ENCODE measurements around the gene IPPK. TPM values are rescaled to one million over a fixed set of nuclear protein-coding genes. Genes with fewer than 3 reads are reported as not detected.

The IPPK gene
- total and polyA plus RNA-seq, 2 of the 4 experiments (the other 2 are of a cell fraction) = 25.1 to 26.8 TPM

- H4K20me1 ChIP-seq (ENCODE audit: insufficient read depth, low read length) = no peaks in the 10 kb centered on the region
- H3K9me3 ChIP-seq (ENCODE audit: control insufficient read depth, insufficient read depth, low read length) = 0 out of 2 replicates have a peak, but pooled peaks cover 2% of the 10 kb centered on the region
- H3K79me1 ChIP-seq (ENCODE audit: low read depth in 1 of 2, low read length in 2 of 2) = no peaks in the 10 kb centered on the region
- no peaks in the 10 kb centered on the region for H3K9me1 ChIP-seq (ENCODE audit: insufficient read depth, low read length)
- no peak overlapping the region for H3K4ac ChIP-seq (ENCODE audit: low read depth, low read length)
- dilution Hi-C loops (cut with HindIII; ENCODE audit: low sequenced_read_pairs, unreplicated experiment) (no loop called here), in situ Hi-C loops (cut with MboI; ENCODE audit: low sequenced_read_pairs) (no loop called here), intact Hi-C loops (cut with micrococcal nuclease) (no loop called here)
- WGBS, 2 experiments (ENCODE audit: extremely low coverage in 2 of 2, insufficient read length in 1 of 2) = no CpG with 5 or more reads among the region's 3 CpGs
- no peak overlapping the region for H3K23ac ChIP-seq (ENCODE audit: low read depth, low read length)
- DNase-seq (no peak), ATAC-seq (ENCODE audit: low read depth) (no peak)
- no peak overlapping the region for H2BK120ac ChIP-seq (ENCODE audit: low read depth, low read length)
- CTCF ChIA-PET = interaction anchor here (0.6 kb wide), 1 partner anchor 8 kb away, joined by 4 read pairs; no protein-coding TSS in a partner anchor
- no peak overlapping the region for H3K18ac ChIP-seq (ENCODE audit: low read depth, low read length)
- no peak overlapping the region for H2AK9ac ChIP-seq (replicated peaks; ENCODE audit: low read depth, low read length, poor library complexity)
- no peak overlapping the region for H2BK15ac ChIP-seq (ENCODE audit: low read depth, low read length)
- H3K36me3 ChIP-seq (ENCODE audit: control insufficient read depth, insufficient read depth, low read length) = no peaks in the 10 kb centered on the region
- H4K5ac ChIP-seq (ENCODE audit: low read depth, low read length) = no peak overlapping the region
- H3K4me2 ChIP-seq (ENCODE audit: low read depth, low read length) = no peak overlapping the region
- H3K56ac ChIP-seq (ENCODE audit: extremely low read depth, insufficient read depth, low read length) = no peak overlapping the region
- no peak overlapping the region for H4K8ac ChIP-seq (ENCODE audit: low read depth in 2 of 2, low read length in 2 of 2)
- no peaks in the 10 kb centered on the region for H3K27me3 ChIP-seq (ENCODE audit: control insufficient read depth, insufficient read depth, low read length)
- H2BK5ac ChIP-seq (ENCODE audit: low read depth, low read length, poor library complexity, severe bottlenecking) = no peak overlapping the region
- H2BK20ac ChIP-seq (ENCODE audit: low read depth, low read length) = no peak overlapping the region
- TF ChIP-seq CTCF (conservative IDR thresholded peaks at IDR 0.05; ENCODE audit: low read depth, low read length) = 0 out of 2 replicates have a peak, but pooled peaks have one; percentile 9
- TF ChIP-seq BHLHE40 (IDR thresholded peaks at IDR 0.05; ENCODE audit: low read depth, low read length) = no peak
- H3K27ac ChIP-seq (ENCODE audit: insufficient read depth, low read length) = no peak overlapping the region
- BruUV-seq (replicated peaks) = no TSS peak
- POLR2A ChIA-PET (ENCODE audit: unreplicated experiment) = no interaction called here
- no peak overlapping the region for H4K91ac ChIP-seq (ENCODE audit: insufficient read depth, low read depth, low read length)
- H2AK5ac ChIP-seq (ENCODE audit: low read depth, low read length) = no peak overlapping the region
- H3K14ac ChIP-seq (replicated peaks; ENCODE audit: low read depth, low read length) = no peak overlapping the region
- no peak overlapping the region for H2AFZ ChIP-seq (replicated peaks; ENCODE audit: low read length, poor library complexity)
- H3K4me3 ChIP-seq (ENCODE audit: insufficient read depth, low read depth, low read length) = no peak overlapping the region
- H3K4me1 ChIP-seq (ENCODE audit: control insufficient read depth, insufficient read depth, low read length) = no peaks in the 10 kb centered on the region
- H3K9ac ChIP-seq (ENCODE audit: low read depth, low read length) = no peak overlapping the region
These were observed 17.0 kb upstream of the IPPK start for GRCh38 chr9:92686954-92687353.
